HG03565 (cell line): ENCODE measurements around the gene CEND1.

ENCODE experiments used
- ATAC-seq: cut with Tn5 transposase; IDR thresholded peaks from one replicate; pipeline ENCODE4 v1.9.1; 2021; ENCODE audit warnings: mild to moderate bottlenecking, moderate library complexity; ENCODE audit not compliant: unreplicated experiment

CEND1 gene

GRCh38 chr11:813072-813455 is 23.2 kb upstream of the CEND1 start:
- ATAC-seq = no peak

GRCh38 chr11:812390-812789 is 22.5 kb upstream of the CEND1 start:
- ATAC-seq = no peak

GRCh38 chr11:811446-812245 is 21.8 kb upstream of the CEND1 start:
- ATAC-seq = no peak

- ATAC-seq = peak; percentile 1
Measured at GRCh38 chr11:810040-810567, 20.2 kb upstream of the CEND1 start.

- peak; percentile 68 for ATAC-seq
Measured at GRCh38 chr11:809287-810039, 19.6 kb upstream of the CEND1 start, which contains the start of gene RPLP2. RPLP2 (plus strand) TSS chr11:809967; CDS start chr11:810235, 268 bp downstream.

- no peak for ATAC-seq
Measured at GRCh38 chr11:808427-809286, 18.8 kb upstream of the CEND1 start.

- ATAC-seq = no peak
Measured at GRCh38 chr11:804599-804964, 14.7 kb upstream of the CEND1 start.

GRCh38 chr11:803770-804598 is 14.1 kb upstream of the CEND1 start:
- ATAC-seq = no peak

- ATAC-seq = no peak
Measured at GRCh38 chr11:803467-803742, 13.5 kb upstream of the CEND1 start.

GRCh38 chr11:802693-803466 is 13.0 kb upstream of the CEND1 start:
- no peak for ATAC-seq

GRCh38 chr11:802018-802617 is 12.2 kb upstream of the CEND1 start:
- no peak for ATAC-seq

GRCh38 chr11:801097-801780 is 11.3 kb upstream of the CEND1 start:
- no peak for ATAC-seq

- ATAC-seq = no peak
Measured at GRCh38 chr11:800473-800872, 10.6 kb upstream of the CEND1 start.

- ATAC-seq = no peak
Measured at GRCh38 chr11:799641-800316, 9.9 kb upstream of the CEND1 start.

GRCh38 chr11:798093-798713 is 8.3 kb upstream of the CEND1 start, which contains the start of gene SLC25A22:
SLC25A22 (minus strand) TSS chr11:798281; CDS start chr11:795006, 3,275 bp downstream.
- peak; percentile 37 for ATAC-seq

GRCh38 chr11:797296-798092 is 7.6 kb upstream of the CEND1 start:
- peak; percentile 24 for ATAC-seq
